ENCODE data around the gene POGLUT2.

- TF ChIP-seq CTCF (IDR thresholded peaks at IDR 0.05): no peak
- TF ChIP-seq POLR2A (IDR thresholded peaks at IDR 0.05): no peak
- no peak for TF ChIP-seq POLR2AphosphoS5 (IDR thresholded peaks at IDR 0.05)
- TF ChIP-seq EP300 (IDR thresholded peaks at IDR 0.05; ENCODE audit: low read depth): no peak
These were observed 29.9 kb downstream of the POGLUT2 start for GRCh38 chr13:102768909-102769308.

Data from transverse colon (tissue), 4 donors.